ENCODE measurements around the gene TSPO2. TPM values are rescaled to one million over a fixed set of nuclear protein-coding genes. Genes with fewer than 3 reads are reported as not detected.

Gene TSPO2
- total and polyA plus RNA-seq, 2 of the 13 experiments (the other 11 are each of a cell fraction or from before 2014, with no cell fraction given): 0.55 TPM; not detected in 1

DNA sequence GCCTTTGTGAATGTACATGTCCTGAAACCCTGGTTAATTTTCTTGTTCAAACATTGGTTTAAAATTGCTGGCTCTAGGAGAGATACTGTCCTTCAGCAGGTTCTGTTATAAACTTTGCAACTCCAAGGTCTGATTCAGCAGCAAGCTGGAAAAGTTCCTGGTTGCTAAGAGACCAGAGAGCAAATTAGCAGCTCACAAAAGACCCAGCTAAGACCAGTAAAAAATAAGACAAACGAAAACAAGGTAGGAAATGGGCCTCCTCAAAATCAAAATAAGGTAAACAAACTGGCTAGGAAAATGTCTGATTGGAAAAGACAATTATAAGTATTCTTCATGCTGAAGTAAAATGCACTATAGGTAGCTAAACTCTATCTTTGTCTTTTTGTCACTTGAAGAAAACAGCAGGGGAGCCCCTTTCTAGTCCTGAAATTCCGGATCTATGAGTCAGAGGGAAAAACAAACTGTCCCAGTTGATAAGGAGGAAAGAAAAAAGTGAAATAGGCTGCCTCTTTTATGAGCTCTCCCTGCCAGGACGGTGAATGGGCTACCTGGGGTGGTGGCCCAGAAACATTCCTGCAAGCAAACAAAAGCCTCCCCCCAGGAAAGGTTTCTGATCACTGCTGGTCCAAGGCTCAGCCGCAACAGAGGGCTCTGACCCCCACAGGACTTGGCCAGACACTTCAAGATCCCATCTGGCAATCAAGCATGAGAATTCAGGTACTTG is 44.9 kb upstream of the TSPO2 start (continued):
- TF ChIP-seq ZNF136 (CRISPR knock-in tag; IDR thresholded peaks at IDR 0.05; ENCODE audit: low read depth): peak; percentile 65; the same call in 1 of the 2 replicates
- no peak for TF ChIP-seq ZBTB42 (CRISPR knock-in tag; IDR thresholded peaks at IDR 0.05)
- TF ChIP-seq, protein P1, sequence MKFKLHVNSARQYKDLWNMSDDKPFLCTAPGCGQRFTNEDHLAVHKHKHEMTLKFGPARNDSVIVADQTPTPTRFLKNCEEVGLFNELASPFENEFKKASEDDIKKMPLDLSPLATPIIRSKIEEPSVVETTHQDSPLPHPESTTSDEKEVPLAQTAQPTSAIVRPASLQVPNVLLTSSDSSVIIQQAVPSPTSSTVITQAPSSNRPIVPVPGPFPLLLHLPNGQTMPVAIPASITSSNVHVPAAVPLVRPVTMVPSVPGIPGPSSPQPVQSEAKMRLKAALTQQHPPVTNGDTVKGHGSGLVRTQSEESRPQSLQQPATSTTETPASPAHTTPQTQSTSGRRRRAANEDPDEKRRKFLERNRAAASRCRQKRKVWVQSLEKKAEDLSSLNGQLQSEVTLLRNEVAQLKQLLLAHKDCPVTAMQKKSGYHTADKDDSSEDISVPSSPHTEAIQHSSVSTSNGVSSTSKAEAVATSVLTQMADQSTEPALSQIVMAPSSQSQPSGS (CRISPR knock-in tag; IDR thresholded peaks at IDR 0.05): peak; percentile 74
- TF ChIP-seq POLR2G (IDR thresholded peaks at IDR 0.05; ENCODE audit: low read depth, low read length): no peak
- no peak for TF ChIP-seq AHR (CRISPR knock-in tag; IDR thresholded peaks at IDR 0.05)
- TF ChIP-seq ZNF33B (CRISPR knock-in tag; IDR thresholded peaks at IDR 0.05): no peak
- no peak for TF ChIP-seq SMAD1 (CRISPR knock-in tag; IDR thresholded peaks at IDR 0.05; ENCODE audit: borderline replicate concordance, low read depth)
- TF ChIP-seq MLLT10 (CRISPR knock-in tag; IDR thresholded peaks at IDR 0.05): no peak
- TF ChIP-seq, protein P2, sequence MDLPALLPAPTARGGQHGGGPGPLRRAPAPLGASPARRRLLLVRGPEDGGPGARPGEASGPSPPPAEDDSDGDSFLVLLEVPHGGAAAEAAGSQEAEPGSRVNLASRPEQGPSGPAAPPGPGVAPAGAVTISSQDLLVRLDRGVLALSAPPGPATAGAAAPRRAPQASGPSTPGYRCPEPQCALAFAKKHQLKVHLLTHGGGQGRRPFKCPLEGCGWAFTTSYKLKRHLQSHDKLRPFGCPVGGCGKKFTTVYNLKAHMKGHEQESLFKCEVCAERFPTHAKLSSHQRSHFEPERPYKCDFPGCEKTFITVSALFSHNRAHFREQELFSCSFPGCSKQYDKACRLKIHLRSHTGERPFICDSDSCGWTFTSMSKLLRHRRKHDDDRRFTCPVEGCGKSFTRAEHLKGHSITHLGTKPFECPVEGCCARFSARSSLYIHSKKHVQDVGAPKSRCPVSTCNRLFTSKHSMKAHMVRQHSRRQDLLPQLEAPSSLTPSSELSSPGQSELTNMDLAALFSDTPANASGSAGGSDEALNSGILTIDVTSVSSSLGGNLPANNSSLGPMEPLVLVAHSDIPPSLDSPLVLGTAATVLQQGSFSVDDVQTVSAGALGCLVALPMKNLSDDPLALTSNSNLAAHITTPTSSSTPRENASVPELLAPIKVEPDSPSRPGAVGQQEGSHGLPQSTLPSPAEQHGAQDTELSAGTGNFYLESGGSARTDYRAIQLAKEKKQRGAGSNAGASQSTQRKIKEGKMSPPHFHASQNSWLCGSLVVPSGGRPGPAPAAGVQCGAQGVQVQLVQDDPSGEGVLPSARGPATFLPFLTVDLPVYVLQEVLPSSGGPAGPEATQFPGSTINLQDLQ (CRISPR knock-in tag; IDR thresholded peaks at IDR 0.05): no peak
- TF ChIP-seq FOXP1 (IDR thresholded peaks at IDR 0.05): no peak
- TF ChIP-seq FOXP1 (CRISPR knock-in tag; IDR thresholded peaks at IDR 0.05): peak; percentile 52
- peak; percentile 69; the same call in 1 of the 2 replicates for TF ChIP-seq FOXO1 (CRISPR knock-in tag; IDR thresholded peaks at IDR 0.05)
- TF ChIP-seq HNF4G (IDR thresholded peaks at IDR 0.05; ENCODE audit: borderline replicate concordance, low read depth, low read length): peak; percentile 27; the same call in 1 of the 2 replicates
- TF ChIP-seq HNF4G (CRISPR knock-in tag; IDR thresholded peaks at IDR 0.05; ENCODE audit: borderline replicate concordance, low read depth): no peak
- TF ChIP-seq, protein P3, sequence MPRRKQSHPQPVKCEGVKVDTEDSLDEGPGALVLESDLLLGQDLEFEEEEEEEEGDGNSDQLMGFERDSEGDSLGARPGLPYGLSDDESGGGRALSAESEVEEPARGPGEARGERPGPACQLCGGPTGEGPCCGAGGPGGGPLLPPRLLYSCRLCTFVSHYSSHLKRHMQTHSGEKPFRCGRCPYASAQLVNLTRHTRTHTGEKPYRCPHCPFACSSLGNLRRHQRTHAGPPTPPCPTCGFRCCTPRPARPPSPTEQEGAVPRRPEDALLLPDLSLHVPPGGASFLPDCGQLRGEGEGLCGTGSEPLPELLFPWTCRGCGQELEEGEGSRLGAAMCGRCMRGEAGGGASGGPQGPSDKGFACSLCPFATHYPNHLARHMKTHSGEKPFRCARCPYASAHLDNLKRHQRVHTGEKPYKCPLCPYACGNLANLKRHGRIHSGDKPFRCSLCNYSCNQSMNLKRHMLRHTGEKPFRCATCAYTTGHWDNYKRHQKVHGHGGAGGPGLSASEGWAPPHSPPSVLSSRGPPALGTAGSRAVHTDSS (CRISPR knock-in tag; conservative IDR thresholded peaks at IDR 0.05): no peak
- TF ChIP-seq, protein P4, sequence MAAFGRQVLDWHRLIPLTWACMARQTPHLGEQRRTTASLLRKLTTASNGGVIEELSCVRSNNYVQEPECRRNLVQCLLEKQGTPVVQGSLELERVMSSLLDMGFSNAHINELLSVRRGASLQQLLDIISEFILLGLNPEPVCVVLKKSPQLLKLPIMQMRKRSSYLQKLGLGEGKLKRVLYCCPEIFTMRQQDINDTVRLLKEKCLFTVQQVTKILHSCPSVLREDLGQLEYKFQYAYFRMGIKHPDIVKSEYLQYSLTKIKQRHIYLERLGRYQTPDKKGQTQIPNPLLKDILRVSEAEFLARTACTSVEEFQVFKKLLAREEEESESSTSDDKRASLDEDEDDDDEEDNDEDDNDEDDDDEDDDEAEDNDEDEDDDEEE (CRISPR knock-in tag; IDR thresholded peaks at IDR 0.05): no peak
- peak; percentile 91 for TF ChIP-seq JUN (CRISPR knock-in tag; IDR thresholded peaks at IDR 0.05)
- TF ChIP-seq ATM (IDR thresholded peaks at IDR 0.05; ENCODE audit: borderline replicate concordance): no peak
- TF ChIP-seq SRSF9 (IDR thresholded peaks at IDR 0.05; ENCODE audit: borderline replicate concordance, insufficient read depth, low read depth, low read length, poor library complexity, severe bottlenecking): no peak
- no peak for TF ChIP-seq ZNF207 (IDR thresholded peaks at IDR 0.05; ENCODE audit: borderline replicate concordance)
- TF ChIP-seq, protein P5, sequence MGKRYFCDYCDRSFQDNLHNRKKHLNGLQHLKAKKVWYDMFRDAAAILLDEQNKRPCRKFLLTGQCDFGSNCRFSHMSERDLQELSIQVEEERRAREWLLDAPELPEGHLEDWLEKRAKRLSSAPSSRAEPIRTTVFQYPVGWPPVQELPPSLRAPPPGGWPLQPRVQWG (CRISPR knock-in tag; IDR thresholded peaks at IDR 0.05; ENCODE audit: borderline replicate concordance, low read depth): no peak
- TF ChIP-seq ZNF839 (CRISPR knock-in tag; IDR thresholded peaks at IDR 0.05; ENCODE audit: borderline replicate concordance): no peak
- no peak for TF ChIP-seq ZNF570 (CRISPR knock-in tag; IDR thresholded peaks at IDR 0.05; ENCODE audit: borderline replicate concordance)
- TF ChIP-seq SMARCC2 (IDR thresholded peaks at IDR 0.05): no peak
- TF ChIP-seq NBN (conservative IDR thresholded peaks at IDR 0.05): no peak

All from HepG2 (cell line).